Measurements from ENCODE around the gene SVOPL. TPM values are rescaled to one million over a fixed set of nuclear protein-coding genes. Genes with fewer than 3 reads are reported as not detected.

SVOPL gene
- total and polyA plus RNA-seq, 2 donors (not counting 3 experiments of a cell fraction or from before 2014, with no cell fraction given): not detected

GRCh38 chr7:138691178-138691577 lies 10.0 kb downstream of the SVOPL start:
- no peaks in the 10 kb centered on the region for H3K9me3 ChIP-seq (replicated peaks; ENCODE audit: control insufficient read depth, insufficient read depth, low read length)
- H3K27ac ChIP-seq (ENCODE audit: insufficient read depth, low read depth, low read length): no peak overlapping the region
- CTCF ChIA-PET: no interaction called here
- no peaks in the 10 kb centered on the region for H3K27me3 ChIP-seq (ENCODE audit: control insufficient read depth in 2 of 2, insufficient read depth in 2 of 2, low read length in 2 of 2)
- no TSS peak for BruUV-seq (replicated peaks)
- no peaks in the 10 kb centered on the region for H4K20me1 ChIP-seq (replicated peaks; ENCODE audit: control insufficient read depth, extremely low read depth, insufficient read depth, low read length)
- TF ChIP-seq EZH2 (IDR thresholded peaks at IDR 0.05; ENCODE audit: borderline replicate concordance, low read depth, low read length, severe bottlenecking) (no peak), JUN (IDR thresholded peaks at IDR 0.05; ENCODE audit: borderline replicate concordance, insufficient read depth, insufficient read length, low read depth) (no peak), FOS (IDR thresholded peaks at IDR 0.05; ENCODE audit: borderline replicate concordance, insufficient read depth, low read length) (no peak), MYC (IDR thresholded peaks at IDR 0.05; ENCODE audit: low read depth, low read length) (no peak), GATA2 (IDR thresholded peaks at IDR 0.05; ENCODE audit: insufficient read depth, insufficient read length, low read depth, low read length) (no peak), POLR2AphosphoS5 (IDR thresholded peaks at IDR 0.05; ENCODE audit: insufficient read depth, low read depth, low read length) (no peak), POLR2A (IDR thresholded peaks at IDR 0.05; ENCODE audit: low read depth, low read length) (no peak), MAX (IDR thresholded peaks at IDR 0.05; ENCODE audit: insufficient read depth, insufficient read length) (no peak), CTCF (IDR thresholded peaks at IDR 0.05; ENCODE audit: extremely low read depth in 1 of 2, insufficient read depth in 1 of 2, low read depth in 1 of 2, low read length in 2 of 2) (no peak)
- no peaks in the 10 kb centered on the region for H3K4me1 ChIP-seq (ENCODE audit: control insufficient read depth, extremely low read depth, insufficient read depth, low read length)
- intact Hi-C loops (cut with micrococcal nuclease) (no loop called here), dilution Hi-C loops (cut with MboI; ENCODE audit: extremely low pct_ligation_motif_present, low sequenced_read_pairs) (no loop called here)
- FAIRE-seq: no peak
- no peak for DNase-seq (ENCODE audit: low read depth, low spot score)
- no peaks in the 10 kb centered on the region for H3K79me2 ChIP-seq (ENCODE audit: control insufficient read depth, insufficient read depth, low read length)
- no peak overlapping the region for H2AFZ ChIP-seq (ENCODE audit: low read depth, low read length)
- POLR2A ChIA-PET: no interaction called here
- H3K9me1 ChIP-seq (replicated peaks; ENCODE audit: control insufficient read depth, extremely low read depth, insufficient read depth, low read length): no peaks in the 10 kb centered on the region
- H3K9ac ChIP-seq (replicated peaks; ENCODE audit: extremely low read depth, insufficient read depth, low read length): no peak overlapping the region
- H3K36me3 ChIP-seq (ENCODE audit: control insufficient read depth in 2 of 2, extremely low read depth in 1 of 2, insufficient read depth in 2 of 2, low read length in 2 of 2): no peaks in the 10 kb centered on the region
- no peak overlapping the region for H3K4me2 ChIP-seq (ENCODE audit: insufficient read depth, low read length)
- no peak overlapping the region for H3K4me3 ChIP-seq (replicated peaks in 1 of 3; ENCODE audit: insufficient read depth in 1 of 3, low read depth in 1 of 3, low read length in 3 of 3)
